Measurements from ENCODE around the gene MYBPH.

Gene MYBPH

GRCh38 chr1:203146537-203146936, 29.1 kb downstream of the MYBPH start:
- DNase-seq = no peak

GRCh38 chr1:203146042-203146369, 29.6 kb downstream of the MYBPH start:
- no peak for DNase-seq

- no peak for DNase-seq
These were observed 30.1 kb downstream of the MYBPH start for GRCh38 chr1:203145321-203146041.

GRCh38 chr1:203144661-203145060, 31.0 kb downstream of the MYBPH start:
- no peak for DNase-seq

GRCh38 chr1:203143641-203144040, 32.0 kb downstream of the MYBPH start:
- DNase-seq = no peak

GRCh38 chr1:203142684-203143408, 32.8 kb downstream of the MYBPH start:
- no peak for DNase-seq

GRCh38 chr1:203142124-203142523, 33.5 kb downstream of the MYBPH start:
- DNase-seq = no peak

- DNase-seq = no peak
These were observed 34.7 kb downstream of the MYBPH start for GRCh38 chr1:203140743-203141520.

- no peak for DNase-seq
These were observed 35.6 kb downstream of the MYBPH start for GRCh38 chr1:203139976-203140475.

GRCh38 chr1:203138066-203138465, 37.6 kb downstream of the MYBPH start:
- DNase-seq = no peak

GRCh38 chr1:203137324-203137723, 38.3 kb downstream of the MYBPH start:
- DNase-seq = no peak

GRCh38 chr1:203136409-203137042, 39.1 kb downstream of the MYBPH start:
- no peak for DNase-seq

GRCh38 chr1:203135636-203136305, 39.9 kb downstream of the MYBPH start:
- DNase-seq = no peak

GRCh38 chr1:203133970-203134725, 41.5 kb downstream of the MYBPH start:
- DNase-seq = no peak

GRCh38 chr1:203131548-203132200, 44.0 kb downstream of the MYBPH start:
- no peak for DNase-seq

- DNase-seq = no peak
These were observed 45.2 kb downstream of the MYBPH start for GRCh38 chr1:203130358-203130985.

GRCh38 chr1:203129501-203130231, 46.0 kb downstream of the MYBPH start:
- no peak for DNase-seq

- DNase-seq = no peak
These were observed 46.7 kb downstream of the MYBPH start for GRCh38 chr1:203128716-203129500.

- DNase-seq = no peak
These were observed 47.3 kb downstream of the MYBPH start for GRCh38 chr1:203128431-203128715.
